Right lobe of liver (tissue), 6 donors: ENCODE data around the gene CNGB1. TPM values are rescaled to one million over a fixed set of nuclear protein-coding genes. Genes with fewer than 3 reads are reported as not detected.

ENCODE experiments used
- ATAC-seq, 4 donors: fragments of 200-7000 bp; cut with Tn5 transposase; one replicate each; pipeline ENCODE4 v1.9.1; 2020; ENCODE audit warnings: mild to moderate bottlenecking in 4 of 4, moderate library complexity in 4 of 4
- DNase-seq, 3 donors: peaks; one replicate each; pipeline ENCODE4 v3.0.0-alpha.2; 2020
- H3K27ac ChIP-seq, 3 donors: fragments of 200-600 bp; one replicate each; pipeline ENCODE4 v1.8.0; 2022
- H3K27me3 ChIP-seq, 2 donors: fragments of 200-600 bp; one replicate each; pipeline ENCODE4 v1.8.0; 2022
- H3K36me3 ChIP-seq, 4 donors: fragments of 200-600 bp; sonication (generic) in 1 of 4; one replicate each; pipeline versions ENCODE4 v1.5.1 to v1.8.0; 2017 to 2022; ENCODE audit warnings: control low read depth in 1 of 4
- H3K4me1 ChIP-seq, 4 donors: fragments of 200-600 bp; sonication (generic) in 1 of 4; one replicate each; pipeline versions ENCODE4 v1.5.1 to v1.8.0; 2017 to 2022; ENCODE audit warnings: control low read depth in 1 of 4
- H3K4me3 ChIP-seq, 3 donors: fragments of 200-600 bp; one replicate each; pipeline ENCODE4 v1.8.0; 2022
- H3K9me3 ChIP-seq, 4 donors: fragments of 200-600 bp; sonication (generic) in 1 of 4; one replicate each; pipeline versions ENCODE4 v1.5.1 to v1.8.0; 2017 to 2022; ENCODE audit warnings: control low read depth in 1 of 4
- POLR2A ChIP-seq: fragments of 450-650 bp; IDR thresholded peaks from one replicate; pipeline ENCODE4 v1.6.1; 2017; ENCODE audit warnings: antibody characterized with exemption, mild to moderate bottlenecking
- WGBS: methylation state at CpG from one replicate; pipeline ENCODE4 v1.1.6; 2018; ENCODE audit warnings: low coverage, low lambda C conversion rate; ENCODE audit not compliant: insufficient coverage; ENCODE audit errors: missing lambda C conversion rate; 5-methylcytosine and 5-hydroxymethylcytosine counted together
- intact Hi-C, 2 donors: fragments of 100-400 bp; cut with DNase I; formaldehyde crosslinking; loops; one replicate each; pipeline versions ENCODE4 v1.11.2 to v1.14.1; 2022
- total RNA-seq, 6 experiments: library from RNA; depleted of rRNA in 2 of 6; stranded (reverse); fragments of >200 nt in 2 of 6; fragmentation: NEBNext Ultra II Directional in 3 of 6; extraction: Animal tissue kit (Norgen Biotek cat#: 25700) in 3 of 6; gene quantifications; one replicate each; pipeline versions ENCODE4 v1.1.0 to v1.2.4, GENCODE V29; 2016 to 2023
- TF ChIP-seq, protein P1 (sequence below), 4 donors: fragments of 200-600 bp in 3 of 4; fragments of 450-650 bp in 1 of 4; IDR thresholded peaks; one replicate each; pipeline versions ENCODE4 v1.5.1 to v1.8.0; 2016 to 2022; ENCODE audit warnings: antibody characterized with exemption in 4 of 4, mild to moderate bottlenecking in 2 of 4
- donor health status: DM: no; HTN: yes; CAD: no.
- donor health status: DM: no; HTN: no; CAD: no.
- donor health status: DM: no; HTN: no; CAD: no.
- donor health status: DM: no; HTN: yes; CAD: no.
- donor health status: DM: no; HTN: yes; CAD: no.

The CNGB1 gene
- total RNA-seq, 6 experiments from 2014 or later = not detected

DNA sequence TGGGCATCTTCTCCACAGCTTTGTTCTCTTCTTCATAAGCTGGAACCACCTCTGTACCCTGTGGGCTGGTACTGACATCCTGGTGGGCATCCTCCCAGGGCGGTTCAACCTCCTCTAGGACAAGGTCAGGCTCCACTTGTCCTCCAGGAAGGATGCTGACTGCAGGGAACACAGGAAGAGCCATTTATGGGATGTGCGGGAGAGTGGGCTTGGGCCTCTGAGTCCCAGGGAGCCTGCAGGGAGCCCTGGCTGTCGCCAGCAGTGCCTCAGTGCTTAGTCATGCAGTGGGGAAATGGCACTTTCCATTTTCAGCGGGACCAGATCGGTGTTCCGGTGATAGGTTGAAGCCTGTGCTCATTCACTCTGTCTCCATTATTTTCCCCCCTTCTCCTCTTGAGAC lies 20.5 kb downstream of the CNGB1 start:
- ATAC-seq = no peak
- DNase-seq = peak in 1 of 3 donors; percentile 15
- WGBS = 44% methylated on average over 2 of the region's 6 CpGs
- H3K9me3 ChIP-seq = no peaks in the 10 kb centered on the region
- H3K4me1 ChIP-seq = no peaks in the 10 kb centered on the region
- TF ChIP-seq POLR2A = no peak
- TF ChIP-seq, protein P1, sequence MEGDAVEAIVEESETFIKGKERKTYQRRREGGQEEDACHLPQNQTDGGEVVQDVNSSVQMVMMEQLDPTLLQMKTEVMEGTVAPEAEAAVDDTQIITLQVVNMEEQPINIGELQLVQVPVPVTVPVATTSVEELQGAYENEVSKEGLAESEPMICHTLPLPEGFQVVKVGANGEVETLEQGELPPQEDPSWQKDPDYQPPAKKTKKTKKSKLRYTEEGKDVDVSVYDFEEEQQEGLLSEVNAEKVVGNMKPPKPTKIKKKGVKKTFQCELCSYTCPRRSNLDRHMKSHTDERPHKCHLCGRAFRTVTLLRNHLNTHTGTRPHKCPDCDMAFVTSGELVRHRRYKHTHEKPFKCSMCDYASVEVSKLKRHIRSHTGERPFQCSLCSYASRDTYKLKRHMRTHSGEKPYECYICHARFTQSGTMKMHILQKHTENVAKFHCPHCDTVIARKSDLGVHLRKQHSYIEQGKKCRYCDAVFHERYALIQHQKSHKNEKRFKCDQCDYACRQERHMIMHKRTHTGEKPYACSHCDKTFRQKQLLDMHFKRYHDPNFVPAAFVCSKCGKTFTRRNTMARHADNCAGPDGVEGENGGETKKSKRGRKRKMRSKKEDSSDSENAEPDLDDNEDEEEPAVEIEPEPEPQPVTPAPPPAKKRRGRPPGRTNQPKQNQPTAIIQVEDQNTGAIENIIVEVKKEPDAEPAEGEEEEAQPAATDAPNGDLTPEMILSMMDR (IDR thresholded peaks at IDR 0.05) = no peak
- no peaks in the 10 kb centered on the region for H3K36me3 ChIP-seq
- H3K27me3 ChIP-seq = no peaks in the 10 kb centered on the region
- no peak overlapping the region for H3K27ac ChIP-seq
- no peak overlapping the region for H3K4me3 ChIP-seq
- intact Hi-C loops = no loop called here

DNA sequence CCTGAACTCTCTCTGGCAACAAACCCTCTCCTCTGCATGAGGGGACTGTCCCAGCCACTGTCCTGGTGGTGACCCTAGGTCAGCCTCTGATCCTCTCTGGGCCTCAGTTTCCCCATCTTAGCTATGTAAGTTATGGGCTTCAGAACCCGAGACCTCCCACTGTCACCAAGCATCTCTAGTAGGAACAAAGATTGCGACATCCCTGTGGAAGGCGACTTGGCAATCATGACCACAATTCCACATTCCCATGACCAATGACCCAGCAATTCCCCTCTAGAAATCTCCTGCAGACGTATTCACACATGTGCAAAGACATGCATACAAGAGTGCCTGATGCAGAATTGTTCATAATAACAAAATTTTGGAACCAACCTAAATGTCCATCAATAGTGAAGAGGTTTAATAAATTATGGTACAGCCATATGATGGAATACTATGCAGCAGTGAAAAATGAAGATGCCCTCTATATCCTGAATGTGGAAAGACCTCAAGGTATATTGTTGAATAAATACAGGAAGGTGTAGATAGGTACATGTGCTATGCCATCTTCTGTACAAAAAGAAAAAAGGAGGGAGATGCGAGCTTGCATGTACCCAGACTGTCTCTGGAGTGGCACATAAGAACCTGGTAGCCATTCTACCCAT lies 21.2 kb downstream of the CNGB1 start:
- WGBS = 67% methylated on average over 5 of the region's 5 CpGs
- no peaks in the 10 kb centered on the region for H3K9me3 ChIP-seq
- DNase-seq (peak in 1 of 3 donors; percentile 25), ATAC-seq (no peak)
- TF ChIP-seq, protein P1 (IDR thresholded peaks at IDR 0.05) = no peak
- TF ChIP-seq POLR2A = no peak
- no peaks in the 10 kb centered on the region for H3K36me3 ChIP-seq
- no peak overlapping the region for H3K27ac ChIP-seq
- H3K4me1 ChIP-seq = no peaks in the 10 kb centered on the region
- H3K27me3 ChIP-seq = no peaks in the 10 kb centered on the region
- no peak overlapping the region for H3K4me3 ChIP-seq
- intact Hi-C loops = no loop called here

DNA sequence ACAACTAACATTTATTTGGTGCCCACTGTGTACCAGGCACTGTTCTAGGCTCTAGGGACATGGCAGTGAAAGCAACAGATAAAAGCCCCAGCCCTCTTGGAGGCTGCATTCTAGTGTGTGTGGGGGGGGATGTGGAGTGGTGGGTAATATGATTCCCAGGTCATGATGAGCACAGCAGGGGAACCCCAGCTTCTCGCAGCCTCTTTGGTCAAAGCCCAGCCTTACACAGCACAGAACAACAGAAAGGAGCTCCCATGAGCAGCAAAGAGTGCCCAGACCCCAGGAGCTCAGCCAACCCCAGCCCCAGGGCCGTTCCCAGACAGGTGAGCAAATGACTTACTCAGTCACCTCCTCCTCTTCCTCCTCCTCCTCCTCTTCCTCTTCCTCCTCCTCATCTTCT lies 21.9 kb downstream of the CNGB1 start:
- Histone ChIP-seq H3K9me3 (no peaks in the 10 kb centered on the region), H3K4me3 (no peak overlapping the region), H3K27ac (no peak overlapping the region), H3K36me3 (no peaks in the 10 kb centered on the region), H3K27me3 (no peaks in the 10 kb centered on the region), H3K4me1 (no peaks in the 10 kb centered on the region)
- ATAC-seq (no peak), DNase-seq (peak in 1 of 3 donors; percentile 33)
- intact Hi-C loops = no loop called here
- TF ChIP-seq, protein P1 (IDR thresholded peaks at IDR 0.05) = no peak
- TF ChIP-seq POLR2A = no peak
- 17% methylated on average over 1 of the region's 2 CpGs for WGBS

DNA sequence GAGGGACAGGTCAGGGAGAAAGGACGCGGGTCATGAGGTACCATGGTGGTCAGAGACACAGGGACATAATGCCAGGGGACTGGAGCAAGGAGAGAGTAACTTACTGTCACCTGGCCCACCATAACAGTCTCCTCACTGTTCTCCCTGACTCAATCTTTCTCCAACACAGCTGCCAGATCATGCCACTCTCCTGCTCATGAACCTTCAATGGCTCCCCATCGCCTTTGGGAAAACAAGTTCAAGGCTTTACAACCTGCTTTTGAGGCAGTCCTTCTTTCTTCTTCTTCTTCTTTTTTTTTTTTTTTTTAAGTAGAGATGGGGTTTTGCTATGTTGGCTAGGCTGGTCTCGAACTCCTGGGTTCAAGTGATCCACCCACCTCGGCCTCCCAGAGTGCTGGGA lies 22.9 kb downstream of the CNGB1 start:
- DNase-seq = peak in 1 of 3 donors; percentile 7
- Histone ChIP-seq H3K27ac (no peak overlapping the region), H3K36me3 (no peaks in the 10 kb centered on the region), H3K27me3 (no peaks in the 10 kb centered on the region), H3K4me3 (no peak overlapping the region), H3K4me1 (peaks cover 0 to 4% (median 0%) of the 10 kb centered on the region in 4 donors), H3K9me3 (no peaks in the 10 kb centered on the region)
- 85% methylated on average over 2 of the region's 5 CpGs for WGBS
- intact Hi-C loops = no loop called here
- TF ChIP-seq, protein P1 (IDR thresholded peaks at IDR 0.05) = no peak
- no peak for TF ChIP-seq POLR2A
- ATAC-seq = no peak
